ENCODE results near the gene MAPKBP1.
A peak's percentile ranks its signal among the peaks of the same experiment; 100 is the strongest.

Gene MAPKBP1

GRCh38 chr15:41825145-41825544 is 50.9 kb downstream of the MAPKBP1 start:
- H3K27me3 ChIP-seq: no peaks in the 10 kb centered on the region
- H3K4me1 ChIP-seq: no peaks in the 10 kb centered on the region
- no peaks in the 10 kb centered on the region for H3K9me3 ChIP-seq
- no peak for TF ChIP-seq CTCF (IDR thresholded peaks at IDR 0.05; ENCODE audit: low read depth, low read length)
- H3K4me3 ChIP-seq (ENCODE audit: low read depth, low read length): no peak overlapping the region
- DNase-seq: no peak
- H3K36me3 ChIP-seq: peaks cover 8% of the 10 kb centered on the region; the same call in 1 of the 2 replicates

- DNase-seq: no peak
- Histone ChIP-seq H3K27me3 (no peaks in the 10 kb centered on the region), H3K4me3 (ENCODE audit: low read depth, low read length) (no peak overlapping the region), H3K4me1 (no peaks in the 10 kb centered on the region), H3K36me3 (peaks cover 8% of the 10 kb centered on the region; the same call in 1 of the 2 replicates), H3K9me3 (no peaks in the 10 kb centered on the region)
- no peak for TF ChIP-seq CTCF (IDR thresholded peaks at IDR 0.05; ENCODE audit: low read depth, low read length)
Observed at GRCh38 chr15:41825572-41826535, 51.6 kb downstream of the MAPKBP1 start.

- peaks cover 8% of the 10 kb centered on the region; the same call in 1 of the 2 replicates for H3K36me3 ChIP-seq
- no peak for DNase-seq
- TF ChIP-seq CTCF (IDR thresholded peaks at IDR 0.05; ENCODE audit: low read depth, low read length): no peak
Observed at GRCh38 chr15:41827290-41827879, 53.1 kb downstream of the MAPKBP1 start.

GRCh38 chr15:41827880-41828806 is 53.9 kb downstream of the MAPKBP1 start, which contains the start of gene JMJD7:
JMJD7 (plus strand) TSS chr15:41828092; CDS start chr15:41828125, 33 bp downstream.
- peak; percentile 98 for DNase-seq
- no peak for TF ChIP-seq CTCF (IDR thresholded peaks at IDR 0.05; ENCODE audit: low read depth, low read length)
- Histone ChIP-seq H3K4me1 (no peaks in the 10 kb centered on the region), H3K9me3 (no peaks in the 10 kb centered on the region), H3K4me3 (ENCODE audit: low read depth, low read length) (peak within 1 kb of the TSS; percentile 87), H3K27me3 (no peaks in the 10 kb centered on the region), H3K36me3 (peaks cover 4% of the 10 kb centered on the region; the same call in 1 of the 2 replicates)

More at GRCh38 chr15:41827290-41827879, 53.1 kb downstream of the MAPKBP1 start:
- Histone ChIP-seq H3K27me3 (no peaks in the 10 kb centered on the region), H3K4me1 (no peaks in the 10 kb centered on the region), H3K4me3 (ENCODE audit: low read depth, low read length) (peak overlapping the region; percentile 53), H3K9me3 (no peaks in the 10 kb centered on the region)

GRCh38 chr15:41828807-41829141 is 54.5 kb downstream of the MAPKBP1 start:
- H3K4me1 ChIP-seq: no peaks in the 10 kb centered on the region
- no peaks in the 10 kb centered on the region for H3K27me3 ChIP-seq
- peak overlapping the region; percentile 87 for H3K4me3 ChIP-seq (ENCODE audit: low read depth, low read length)
- no peak for DNase-seq
- no peaks in the 10 kb centered on the region for H3K36me3 ChIP-seq
- TF ChIP-seq CTCF (IDR thresholded peaks at IDR 0.05; ENCODE audit: low read depth, low read length): no peak
- H3K9me3 ChIP-seq: no peaks in the 10 kb centered on the region

All from BE2C (cell line).